Measurements from ENCODE around the gene ALOX12B. TPM values are rescaled to one million over a fixed set of nuclear protein-coding genes. Genes with fewer than 3 reads are reported as not detected.
"Not testable (repeated sequence)": the region's sequence is repeated elsewhere in the genome, so short reads cannot be mapped to it uniquely, and the experiment has no call there.

The ALOX12B gene
- polyA plus RNA-seq, 4 donors: 0.45 to 3.0 (median 0.73) TPM

GRCh38 chr17:8110456-8110804 is 22.9 kb upstream of the ALOX12B start:
- 10 to 22% (median 15%) methylated on average over 10 of the region's 10 CpGs for WGBS, 3 donors
- FAIRE-seq: no peak
- no peak overlapping the region for H3K4me3 ChIP-seq (ENCODE audit: low read depth in 1 of 3, low read length in 3 of 3)

GRCh38 chr17:8109661-8110455 is 22.3 kb upstream of the ALOX12B start:
- peaks cover 0 to 52% (median 16%) of the 10 kb centered on the region in 3 donors for H3K27me3 ChIP-seq (ENCODE audit: control insufficient read depth in 3 of 3, insufficient read depth in 3 of 3, low read length in 3 of 3)
- no peak for FAIRE-seq
- 4 to 10% (median 5%) methylated on average over 42 to 63 of the region's 63 CpGs for WGBS, 3 donors

More at GRCh38 chr17:8110456-8110804, 22.9 kb upstream of the ALOX12B start:
- Histone ChIP-seq H3K36me3 (ENCODE audit: control insufficient read depth in 3 of 3, insufficient read depth in 2 of 3, low read depth in 1 of 3, low read length in 3 of 3) (no peaks in the 10 kb centered on the region), H3K27ac (ENCODE audit: low read depth in 1 of 3, low read length in 2 of 3) (no peak overlapping the region), H3K9me3 (ENCODE audit: control insufficient read depth in 2 of 2, insufficient read depth in 1 of 2, low read depth in 1 of 2, low read length in 1 of 2) (no peaks in the 10 kb centered on the region), H3K4me1 (ENCODE audit: control insufficient read depth in 3 of 3, insufficient read depth in 2 of 3, low read depth in 1 of 3, low read length in 2 of 3) (peaks cover 0 to 16% (median 0%) of the 10 kb centered on the region in 3 donors), H3K27me3 (ENCODE audit: control insufficient read depth in 3 of 3, insufficient read depth in 3 of 3, low read length in 3 of 3) (peaks cover 0 to 58% (median 16%) of the 10 kb centered on the region in 3 donors)
- DNase-seq: no peak

GRCh38 chr17:8108972-8109660 is 21.6 kb upstream of the ALOX12B start:
- no peak overlapping the region for H3K4me3 ChIP-seq (ENCODE audit: low read depth in 1 of 3, low read length in 3 of 3)
- no peak for FAIRE-seq
- H3K27ac ChIP-seq (ENCODE audit: low read depth in 1 of 3, low read length in 2 of 3): no peak overlapping the region
- H3K4me1 ChIP-seq (ENCODE audit: control insufficient read depth in 3 of 3, insufficient read depth in 2 of 3, low read depth in 1 of 3, low read length in 2 of 3): peaks cover 0 to 16% (median 0%) of the 10 kb centered on the region in 3 donors
- no peaks in the 10 kb centered on the region for H3K9me3 ChIP-seq (ENCODE audit: control insufficient read depth in 2 of 2, insufficient read depth in 1 of 2, low read depth in 1 of 2, low read length in 1 of 2)
- 74 to 85% (median 82%) methylated on average over 32 to 33 of the region's 33 CpGs for WGBS, 3 donors
- no peak for DNase-seq
- peaks cover 0 to 44% (median 11%) of the 10 kb centered on the region in 3 donors for H3K27me3 ChIP-seq (ENCODE audit: control insufficient read depth in 3 of 3, insufficient read depth in 3 of 3, low read length in 3 of 3)
- H3K36me3 ChIP-seq (ENCODE audit: control insufficient read depth in 3 of 3, insufficient read depth in 2 of 3, low read depth in 1 of 3, low read length in 3 of 3): no peaks in the 10 kb centered on the region

More at GRCh38 chr17:8109661-8110455, 22.3 kb upstream of the ALOX12B start:
- no peaks in the 10 kb centered on the region for H3K9me3 ChIP-seq (ENCODE audit: control insufficient read depth in 2 of 2, insufficient read depth in 1 of 2, low read depth in 1 of 2, low read length in 1 of 2)
- H3K36me3 ChIP-seq (ENCODE audit: control insufficient read depth in 3 of 3, insufficient read depth in 2 of 3, low read depth in 1 of 3, low read length in 3 of 3): no peaks in the 10 kb centered on the region
- peak; percentile 65 to 87 for DNase-seq
- H3K27ac ChIP-seq (ENCODE audit: low read depth in 1 of 3, low read length in 2 of 3): no peak overlapping the region
- peak overlapping the region; percentile 21 to 42 (median 21) for H3K4me3 ChIP-seq (ENCODE audit: low read depth in 1 of 3, low read length in 3 of 3)
- peaks cover 0 to 16% (median 0%) of the 10 kb centered on the region in 3 donors for H3K4me1 ChIP-seq (ENCODE audit: control insufficient read depth in 3 of 3, insufficient read depth in 2 of 3, low read depth in 1 of 3, low read length in 2 of 3)

- H3K27ac ChIP-seq (ENCODE audit: low read depth in 1 of 3, low read length in 2 of 3): not testable (repeated sequence)
- H3K27me3 ChIP-seq (ENCODE audit: control insufficient read depth in 3 of 3, insufficient read depth in 3 of 3, low read length in 3 of 3): peaks cover 0 to 30% (median 11%) of the 10 kb centered on the region in 3 donors
These were observed 19.5 kb upstream of the ALOX12B start for GRCh38 chr17:8106980-8107379.

GRCh38 chr17:8105957-8106398 is 18.5 kb upstream of the ALOX12B start:
- no peak for DNase-seq
- no peak overlapping the region for H3K27ac ChIP-seq (ENCODE audit: low read depth in 1 of 3, low read length in 2 of 3)
- FAIRE-seq: no peak
- peaks cover 0 to 21% (median 6%) of the 10 kb centered on the region in 3 donors for H3K27me3 ChIP-seq (ENCODE audit: control insufficient read depth in 3 of 3, insufficient read depth in 3 of 3, low read length in 3 of 3)
- no peaks in the 10 kb centered on the region for H3K9me3 ChIP-seq (ENCODE audit: control insufficient read depth in 2 of 2, insufficient read depth in 1 of 2, low read depth in 1 of 2, low read length in 1 of 2)
- no peak overlapping the region for H3K4me3 ChIP-seq (ENCODE audit: low read depth in 1 of 3, low read length in 3 of 3)
- H3K4me1 ChIP-seq (ENCODE audit: control insufficient read depth in 3 of 3, insufficient read depth in 2 of 3, low read depth in 1 of 3, low read length in 2 of 3): peaks cover 0 to 16% (median 0%) of the 10 kb centered on the region in 3 donors
- 78 to 81% (median 78%) methylated on average over 5 of the region's 5 CpGs for WGBS, 3 donors
- H3K36me3 ChIP-seq (ENCODE audit: control insufficient read depth in 3 of 3, insufficient read depth in 2 of 3, low read depth in 1 of 3, low read length in 3 of 3): no peaks in the 10 kb centered on the region

More at GRCh38 chr17:8106980-8107379, 19.5 kb upstream of the ALOX12B start:
- H3K9me3 ChIP-seq (ENCODE audit: control insufficient read depth in 2 of 2, insufficient read depth in 1 of 2, low read depth in 1 of 2, low read length in 1 of 2); H3K4me3 ChIP-seq (ENCODE audit: low read depth in 1 of 3, low read length in 3 of 3); FAIRE-seq; H3K36me3 ChIP-seq (ENCODE audit: control insufficient read depth in 3 of 3, insufficient read depth in 2 of 3, low read depth in 1 of 3, low read length in 3 of 3); DNase-seq: not testable (repeated sequence)
- peaks cover 0 to 16% (median 0%) of the 10 kb centered on the region in 3 donors for H3K4me1 ChIP-seq (ENCODE audit: control insufficient read depth in 3 of 3, insufficient read depth in 2 of 3, low read depth in 1 of 3, low read length in 2 of 3)
- 67 to 89% (median 70%) methylated on average over 4 of the region's 4 CpGs for WGBS, 3 donors

- H3K36me3 ChIP-seq (ENCODE audit: control insufficient read depth in 3 of 3, insufficient read depth in 2 of 3, low read depth in 1 of 3, low read length in 3 of 3): no peaks in the 10 kb centered on the region
- H3K27ac ChIP-seq (ENCODE audit: low read depth in 1 of 3, low read length in 2 of 3): no peak overlapping the region
- DNase-seq (no peak), FAIRE-seq (no peak)
- peaks cover 0 to 13% (median 0%) of the 10 kb centered on the region in 3 donors for H3K4me1 ChIP-seq (ENCODE audit: control insufficient read depth in 3 of 3, insufficient read depth in 2 of 3, low read depth in 1 of 3, low read length in 2 of 3)
- no peak overlapping the region for H3K4me3 ChIP-seq (ENCODE audit: low read depth in 1 of 3, low read length in 3 of 3)
- H3K9me3 ChIP-seq (ENCODE audit: control insufficient read depth in 2 of 2, insufficient read depth in 1 of 2, low read depth in 1 of 2, low read length in 1 of 2): no peaks in the 10 kb centered on the region
- peaks cover 0 to 13% (median 0%) of the 10 kb centered on the region in 3 donors for H3K27me3 ChIP-seq (ENCODE audit: control insufficient read depth in 3 of 3, insufficient read depth in 3 of 3, low read length in 3 of 3)
- WGBS, 3 donors: 71 to 88% (median 78%) methylated on average over 8 of the region's 8 CpGs
These were observed 17.4 kb upstream of the ALOX12B start for GRCh38 chr17:8104911-8105310.

GRCh38 chr17:8103549-8103948 is 16.0 kb upstream of the ALOX12B start:
- no peaks in the 10 kb centered on the region for H3K9me3 ChIP-seq (ENCODE audit: control insufficient read depth in 2 of 2, insufficient read depth in 1 of 2, low read depth in 1 of 2, low read length in 1 of 2)
- H3K27ac ChIP-seq (ENCODE audit: low read depth in 1 of 3, low read length in 2 of 3): no peak overlapping the region
- peaks cover 0 to 3% (median 0%) of the 10 kb centered on the region in 3 donors for H3K27me3 ChIP-seq (ENCODE audit: control insufficient read depth in 3 of 3, insufficient read depth in 3 of 3, low read length in 3 of 3)
- peaks cover 0 to 7% (median 0%) of the 10 kb centered on the region in 3 donors for H3K4me1 ChIP-seq (ENCODE audit: control insufficient read depth in 3 of 3, insufficient read depth in 2 of 3, low read depth in 1 of 3, low read length in 2 of 3)
- FAIRE-seq: no peak
- H3K36me3 ChIP-seq (ENCODE audit: control insufficient read depth in 3 of 3, insufficient read depth in 2 of 3, low read depth in 1 of 3, low read length in 3 of 3): no peaks in the 10 kb centered on the region
- 64 to 75% (median 68%) methylated on average over 4 of the region's 4 CpGs for WGBS, 3 donors
- DNase-seq: peak in 1 of 2 donors; percentile 44
- H3K4me3 ChIP-seq (ENCODE audit: low read depth in 1 of 3, low read length in 3 of 3): no peak overlapping the region

- H3K36me3 ChIP-seq (ENCODE audit: control insufficient read depth in 3 of 3, insufficient read depth in 2 of 3, low read depth in 1 of 3, low read length in 3 of 3): no peaks in the 10 kb centered on the region
- FAIRE-seq: no peak
- no peaks in the 10 kb centered on the region for H3K4me1 ChIP-seq (ENCODE audit: control insufficient read depth in 3 of 3, insufficient read depth in 2 of 3, low read depth in 1 of 3, low read length in 2 of 3)
- H3K27ac ChIP-seq (ENCODE audit: low read depth in 1 of 3, low read length in 2 of 3): no peak overlapping the region
- H3K9me3 ChIP-seq (ENCODE audit: control insufficient read depth in 2 of 2, insufficient read depth in 1 of 2, low read depth in 1 of 2, low read length in 1 of 2): no peaks in the 10 kb centered on the region
- H3K27me3 ChIP-seq (ENCODE audit: control insufficient read depth in 3 of 3, insufficient read depth in 3 of 3, low read length in 3 of 3): peaks cover 0 to 3% (median 0%) of the 10 kb centered on the region in 3 donors
- H3K4me3 ChIP-seq (ENCODE audit: low read depth in 1 of 3, low read length in 3 of 3): no peak overlapping the region
- WGBS, 3 donors: 69 to 86% (median 84%) methylated on average over 6 of the region's 6 CpGs
- no peak for DNase-seq
These were observed 14.2 kb upstream of the ALOX12B start for GRCh38 chr17:8101721-8102120.
